H9 (cell line): ENCODE results near the gene YEATS2. TPM values are rescaled to one million over a fixed set of nuclear protein-coding genes. Genes with fewer than 3 reads are reported as not detected.

Source experiments
- DNase-seq: peaks from one replicate; pipeline ENCODE4 v3.0.0-alpha.2; 2017
- H2AFZ ChIP-seq: one replicate; pipeline ENCODE4 v1.6.1; 2013; ENCODE audit warnings: mild to moderate bottlenecking, low read length, control low read depth, moderate library complexity
- H2AK5ac ChIP-seq: 2 replicates; pipeline ENCODE4 v1.6.1; 2013; ENCODE audit warnings: low read length, control low read depth, mixed read lengths; ENCODE audit not compliant: insufficient read length
- H2BK120ac ChIP-seq: one replicate; pipeline ENCODE4 v1.6.1; 2013; ENCODE audit warnings: low read depth, mild to moderate bottlenecking, low read length, control low read depth, inconsistent platforms; ENCODE audit not compliant: poor library complexity, severe bottlenecking
- H2BK12ac ChIP-seq: 2 replicates; pipeline ENCODE4 v1.6.1; 2013; ENCODE audit warnings: low read length, control low read depth, mixed read lengths, low read depth; ENCODE audit not compliant: insufficient read length
- H2BK15ac ChIP-seq: 2 replicates; pipeline ENCODE4 v1.6.1; 2013; ENCODE audit warnings: low read depth, low read length, control low read depth
- H2BK20ac ChIP-seq: one replicate; pipeline ENCODE4 v1.6.1; 2013; ENCODE audit warnings: low read depth, mild to moderate bottlenecking, low read length, control low read depth, inconsistent platforms; ENCODE audit not compliant: poor library complexity, severe bottlenecking
- H2BK5ac ChIP-seq: 2 replicates; pipeline ENCODE4 v1.6.1; 2013; ENCODE audit warnings: low read length, control low read depth, mixed read lengths; ENCODE audit not compliant: insufficient read length
- H3K14ac ChIP-seq: 2 replicates; pipeline ENCODE4 v1.6.1; 2013; ENCODE audit warnings: low read length, control low read depth; ENCODE audit not compliant: insufficient read depth
- H3K18ac ChIP-seq: 2 replicates; pipeline ENCODE4 v1.6.1; 2013; ENCODE audit warnings: low read depth, mild to moderate bottlenecking, mixed read lengths, low read length, control low read depth; ENCODE audit not compliant: insufficient read length
- H3K23ac ChIP-seq: 2 replicates; pipeline ENCODE4 v1.6.1; 2013; ENCODE audit warnings: low read length, control low read depth, mixed read lengths, low read depth; ENCODE audit not compliant: insufficient read length
- H3K23me2 ChIP-seq: 2 replicates; pipeline ENCODE4 v1.6.1; 2013; ENCODE audit warnings: low read depth, mild to moderate bottlenecking, mixed read lengths, low read length, control low read depth; ENCODE audit not compliant: insufficient read length, poor library complexity, severe bottlenecking
- H3K27ac ChIP-seq: 2 replicates; pipeline ENCODE4 v1.5.1; 2013; ENCODE audit warnings: low read length, control low read depth, mixed read lengths, low read depth; ENCODE audit not compliant: insufficient read length
- H3K27me3 ChIP-seq: 2 replicates; pipeline ENCODE4 v1.6.1; 2013; ENCODE audit warnings: low read length, control low read depth, inconsistent platforms; ENCODE audit not compliant: insufficient read depth
- H3K4ac ChIP-seq: 2 replicates; pipeline ENCODE4 v1.6.1; 2013; ENCODE audit warnings: low read depth, mild to moderate bottlenecking, control low read depth, inconsistent platforms, low read length, moderate library complexity
- H3K4me1 ChIP-seq: 2 replicates; pipeline ENCODE4 v1.6.1; 2013; ENCODE audit warnings: low read length, control low read depth, inconsistent platforms; ENCODE audit not compliant: insufficient read depth
- H3K4me2 ChIP-seq: 2 replicates; pipeline ENCODE4 v1.6.1; 2013; ENCODE audit warnings: low read length, control low read depth, mixed read lengths; ENCODE audit not compliant: insufficient read length, insufficient read depth
- H3K56ac ChIP-seq: 2 replicates; pipeline ENCODE4 v1.6.1; 2013; ENCODE audit warnings: low read depth, mild to moderate bottlenecking, mixed read lengths, low read length, control low read depth; ENCODE audit not compliant: insufficient read length
- H3K79me1 ChIP-seq: 2 replicates; pipeline ENCODE4 v1.6.1; 2013; ENCODE audit warnings: low read depth, mild to moderate bottlenecking, moderate library complexity, low read length, control low read depth, inconsistent platforms; ENCODE audit not compliant: insufficient read depth, poor library complexity, severe bottlenecking
- H3K79me2 ChIP-seq: 2 replicates; pipeline ENCODE4 v1.6.1; 2013; ENCODE audit warnings: low read length, control low read depth, inconsistent platforms; ENCODE audit not compliant: insufficient read depth
- H3K9ac ChIP-seq: 2 replicates; pipeline ENCODE4 v1.6.1; 2013; ENCODE audit warnings: low read length, control low read depth, mixed read lengths; ENCODE audit not compliant: insufficient read length; ENCODE audit errors: extremely low read depth
- H3K9me3 ChIP-seq: one replicate; pipeline ENCODE4 v1.6.1; 2013; ENCODE audit warnings: low read depth, low read length, inconsistent platforms; ENCODE audit not compliant: control insufficient read depth
- H3T11ph ChIP-seq: one replicate; pipeline ENCODE4 v1.6.1; 2013; ENCODE audit warnings: mild to moderate bottlenecking, low read length, control low read depth, inconsistent platforms
- H4K20me1 ChIP-seq: one replicate; pipeline ENCODE4 v1.6.1; 2013; ENCODE audit not compliant: control insufficient read depth, insufficient read length, insufficient read depth
- H4K5ac ChIP-seq: 2 replicates; pipeline ENCODE4 v1.6.1; 2013; ENCODE audit warnings: low read depth, mild to moderate bottlenecking, mixed read lengths, low read length, control low read depth; ENCODE audit not compliant: insufficient read length
- H4K8ac ChIP-seq: replicated peaks from 2 replicates; pipeline ENCODE4 v1.6.1; 2013; ENCODE audit warnings: low read length, control low read depth, mixed read lengths, low read depth; ENCODE audit not compliant: insufficient read length
- H4K91ac ChIP-seq: 2 replicates; pipeline ENCODE4 v1.6.1; 2013; ENCODE audit warnings: low read depth, mild to moderate bottlenecking, moderate library complexity, mixed read lengths, low read length, control low read depth; ENCODE audit not compliant: insufficient read length
- H3K27ac Mint-ChIP-seq, 3 experiments: 2 replicates in 2 of 3; 3 replicates in 1 of 3; pipeline ENCODE4 v1.8.0; 2020 to 2021; ENCODE audit warnings: mixed read lengths in 3 of 3, mild to moderate bottlenecking in 1 of 3, moderate library complexity in 1 of 3
- H3K27me3 Mint-ChIP-seq: 2 replicates; pipeline ENCODE4 v1.8.0; 2021; ENCODE audit warnings: low read depth, mild to moderate bottlenecking, moderate library complexity, mixed read lengths
- H3K36me3 Mint-ChIP-seq, 3 experiments: 2 replicates in 2 of 3; 3 replicates in 1 of 3; pipeline ENCODE4 v1.8.0; 2020 to 2021; ENCODE audit warnings: low read depth in 3 of 3, mixed read lengths in 3 of 3; ENCODE audit not compliant: insufficient read depth in 1 of 3
- H3K4me1 Mint-ChIP-seq, 2 experiments: 2 replicates each; pipeline ENCODE4 v1.8.0; 2020; ENCODE audit warnings: mixed read lengths in 2 of 2
- H3K4me3 Mint-ChIP-seq, 2 experiments: 2 replicates in 1 of 2; 3 replicates in 1 of 2; pipeline ENCODE4 v1.8.0; 2020 to 2021; ENCODE audit warnings: mild to moderate bottlenecking in 2 of 2, mixed read lengths in 2 of 2, moderate library complexity in 1 of 2
- H3K9me3 Mint-ChIP-seq, 2 experiments: 2 replicates in 1 of 2; 3 replicates in 1 of 2; pipeline ENCODE4 v1.8.0; 2020; ENCODE audit warnings: mild to moderate bottlenecking in 2 of 2, mixed read lengths in 2 of 2, moderate library complexity in 1 of 2
- CTCF ChIP-seq: fragments of 200-600 bp; sonication (generic); conservative IDR thresholded peaks from 3 replicates; pipeline ENCODE4 v1.8.0; 2021; ENCODE audit warnings: antibody characterized with exemption, mild to moderate bottlenecking
- WGBS: extraction: QIAGEN DNeasy Blood & Tissue Kit; methylation state at CpG from one replicate; pipeline ENCODE4 v1.1.7; 2013; ENCODE audit warnings: missing lambda C conversion rate, low lambda C conversion rate, mixed read lengths; ENCODE audit not compliant: insufficient read length; ENCODE audit errors: extremely low coverage; 5-methylcytosine and 5-hydroxymethylcytosine counted together
- total RNA-seq: library from RNA; stranded (reverse); gene quantifications from 2 replicates; pipeline ENCODE4 v1.2.1, GENCODE V29; 2021

YEATS2 gene
- total RNA-seq, 1 experiment from 2014 or later = 40.3 TPM

- Mint-ChIP-seq H3K27me3 (no peaks in the 10 kb centered on the region), H3K4me1 (no peaks in the 10 kb centered on the region)
Measured at GRCh38 chr3:183789826-183790225, 92.2 kb downstream of the YEATS2 start.

More at GRCh38 chr3:183789826-183790225, 92.2 kb downstream of the YEATS2 start:
- Histone ChIP-seq H3K9ac (no peak overlapping the region), H3K4ac (no peak overlapping the region), H3K9me3 (no peaks in the 10 kb centered on the region), H3K14ac (no peak overlapping the region), H3K23me2 (no peaks in the 10 kb centered on the region), H3K79me1 (no peaks in the 10 kb centered on the region), H3K79me2 (no peaks in the 10 kb centered on the region), H3K4me2 (no peak overlapping the region), H2AFZ (no peak overlapping the region), H3K56ac (no peak overlapping the region), H4K20me1 (no peaks in the 10 kb centered on the region), H4K8ac (no peak overlapping the region), H3K18ac (no peak overlapping the region), H2BK120ac (no peak overlapping the region), H2BK20ac (no peak overlapping the region), H4K91ac (no peak overlapping the region), H2AK5ac (no peak overlapping the region), H2BK12ac (no peak overlapping the region), H2BK5ac (no peak overlapping the region), H3K23ac (no peak overlapping the region), H3K27me3 (no peaks in the 10 kb centered on the region), H3T11ph (no peak overlapping the region), H2BK15ac (no peak overlapping the region), H4K5ac (no peak overlapping the region), H3K4me1 (no peaks in the 10 kb centered on the region), H3K27ac (no peak overlapping the region)
- H3K27ac Mint-ChIP-seq = peak overlapping the region in 2 of 3 experiments; percentile 13 to 14; a peak in 2 of 7 replicates
- H3K36me3 Mint-ChIP-seq = peaks cover 37 to 85% (median 80%) of the 10 kb centered on the region in 3 experiments
- DNase-seq = no peak
- TF ChIP-seq CTCF = no peak
- no peaks in the 10 kb centered on the region for H3K9me3 Mint-ChIP-seq
- no peak overlapping the region for H3K4me3 Mint-ChIP-seq
- no CpG with 5 or more reads among the region's 4 CpGs for WGBS
